HS-5 (cell line): ENCODE data around the gene NPFF.
"Not testable (repeated sequence)": the region's sequence is repeated elsewhere in the genome, so short reads cannot be mapped to it uniquely, and the experiment has no call there.

Experiments
- DNase-seq: peaks from one replicate; pipeline ENCODE4 v3.0.0-alpha.2; 2012; ENCODE audit warnings: low read depth

NPFF gene

GRCh38 chr12:53495903-53496751, 11.2 kb downstream of the NPFF start:
- no peak for DNase-seq

GRCh38 chr12:53493610-53494391, 13.5 kb downstream of the NPFF start:
- no peak for DNase-seq

GRCh38 chr12:53492830-53493609, 14.3 kb downstream of the NPFF start:
- DNase-seq, result no peak

- DNase-seq, result no peak
Observed at GRCh38 chr12:53492188-53492587, 15.1 kb downstream of the NPFF start.

- no peak for DNase-seq
Observed at GRCh38 chr12:53489242-53489864, 17.9 kb downstream of the NPFF start.

DNA sequence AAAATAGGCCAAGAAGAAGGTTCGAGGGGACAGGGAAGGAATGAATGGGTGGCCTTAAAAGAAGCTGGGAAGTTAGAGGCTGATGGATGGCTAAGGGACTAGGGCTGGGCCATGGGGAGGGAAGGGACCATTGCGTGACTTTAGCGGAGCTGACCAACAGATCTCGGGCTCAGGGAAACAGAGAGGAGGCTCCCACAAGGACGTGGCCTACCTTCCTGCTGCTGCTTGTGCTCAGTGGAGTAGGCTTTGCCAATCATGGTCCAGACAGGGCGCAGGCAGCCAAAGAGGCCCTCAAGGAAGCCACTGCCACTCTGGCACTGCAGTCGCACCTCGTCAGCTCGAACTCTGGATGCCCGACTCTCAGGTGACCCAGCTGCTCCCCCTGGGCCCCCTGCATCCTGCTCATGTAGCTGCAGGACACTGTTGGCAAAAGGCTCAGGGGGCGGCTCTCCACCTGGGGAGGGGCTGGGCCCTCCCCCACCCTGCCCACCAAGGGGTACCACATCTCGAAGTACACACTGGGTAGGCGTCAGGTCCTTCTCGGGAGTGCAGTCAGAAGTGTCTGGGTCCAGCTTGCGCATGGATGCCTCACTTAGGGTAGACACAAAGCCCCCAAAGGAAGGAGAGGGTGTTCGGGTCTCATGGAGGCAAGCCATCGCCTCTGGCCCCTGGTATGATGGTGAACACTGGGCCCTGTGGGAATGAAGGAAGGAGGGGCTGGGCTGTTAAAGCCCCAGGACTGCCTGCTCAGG, 20.4 kb downstream of the NPFF start:
- no peak for DNase-seq

- DNase-seq, result no peak
Observed at GRCh38 chr12:53485955-53486735, 21.1 kb downstream of the NPFF start.

DNA sequence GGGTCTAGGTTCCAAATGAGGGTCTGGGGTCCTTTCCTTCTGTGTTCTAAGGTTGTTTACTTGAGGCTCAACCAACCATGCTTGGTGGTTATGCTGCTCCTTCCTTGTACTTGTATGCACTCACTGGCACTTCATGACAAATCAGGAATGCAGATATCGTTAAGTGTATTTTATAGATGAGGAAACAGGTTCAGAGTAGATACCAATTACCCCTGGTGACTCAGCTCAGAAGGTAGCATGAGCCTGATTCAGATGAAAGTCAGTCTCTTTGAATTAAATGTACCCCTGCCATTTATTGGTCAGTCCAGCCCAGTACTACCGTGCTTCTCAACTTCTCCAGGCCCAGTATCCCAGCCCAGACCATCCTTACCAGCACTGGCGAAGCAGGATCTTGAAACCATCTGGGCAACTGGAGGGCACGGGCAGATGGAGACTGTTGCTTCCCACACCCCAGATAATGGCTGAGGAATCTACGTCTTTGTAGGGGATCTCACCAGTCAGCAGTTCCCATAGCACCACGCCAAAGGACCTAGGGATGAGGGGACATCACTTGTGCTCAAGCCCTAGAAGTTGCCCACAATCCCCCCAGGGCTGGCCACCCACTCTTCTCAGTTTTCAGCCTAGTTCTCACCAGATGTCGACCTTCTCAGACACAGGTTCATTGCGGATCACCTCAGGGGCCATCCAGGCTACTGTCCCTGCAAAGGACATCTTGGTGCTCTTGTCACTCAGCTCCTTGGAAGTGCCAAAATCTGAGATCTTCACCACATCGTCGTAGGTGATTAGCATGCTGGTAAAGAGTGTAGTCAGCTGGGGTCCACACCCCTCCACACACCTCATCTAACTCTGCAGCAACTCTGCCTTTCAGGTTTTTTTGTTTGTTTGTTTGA, 22.4 kb downstream of the NPFF start:
- DNase-seq, result no peak

DNA sequence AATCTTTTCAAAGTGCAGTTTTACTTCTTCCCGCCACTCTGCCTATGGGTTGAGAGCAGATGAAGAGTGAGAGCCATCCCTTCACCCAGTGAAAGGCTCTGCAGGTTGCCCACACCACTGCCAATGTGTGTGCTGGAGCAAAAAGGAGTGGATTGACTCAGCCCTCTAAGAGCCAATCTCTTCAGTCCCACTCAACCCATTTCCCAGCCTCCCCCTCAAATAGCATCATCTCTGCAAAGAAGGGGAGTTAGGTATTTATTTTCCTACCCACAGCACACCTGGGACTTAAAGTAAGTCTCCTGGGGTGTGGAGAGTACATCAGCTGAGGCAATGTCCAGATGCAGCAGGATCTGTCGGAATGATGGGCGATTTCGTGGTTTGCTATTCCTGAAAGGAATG, 23.3 kb downstream of the NPFF start:
- no peak for DNase-seq

- no peak for DNase-seq
Observed at GRCh38 chr12:53483225-53483978, 23.9 kb downstream of the NPFF start.

DNA sequence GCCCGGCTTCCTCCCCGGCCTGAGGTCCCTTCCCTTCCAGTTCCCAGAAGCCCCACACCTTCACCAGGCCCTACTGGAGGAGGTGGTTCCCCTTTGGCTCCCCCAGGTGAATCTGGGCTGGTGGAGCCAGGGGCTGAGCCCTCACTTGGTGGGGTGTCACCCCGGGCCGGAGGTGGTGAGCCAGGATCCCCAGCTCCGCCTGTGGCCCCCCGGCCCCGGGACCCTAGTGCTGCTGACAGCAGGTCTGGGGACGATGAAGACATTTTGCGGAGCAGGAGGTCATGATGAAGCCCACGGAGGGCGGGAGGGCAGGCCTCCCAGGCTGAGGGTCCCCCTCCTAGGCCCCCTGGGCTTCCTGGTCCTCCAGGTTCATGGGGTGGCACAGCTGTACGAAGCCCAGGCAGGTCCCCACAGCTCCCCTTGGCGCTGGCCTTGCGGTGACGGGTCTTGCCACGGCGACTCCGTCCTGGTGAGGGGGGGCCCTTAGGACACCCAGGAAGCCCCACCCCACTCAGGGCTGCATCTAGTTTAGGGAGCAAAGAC, 24.6 kb downstream of the NPFF start:
- no peak for DNase-seq

GRCh38 chr12:53481939-53482586, 25.2 kb downstream of the NPFF start:
- no peak for DNase-seq

DNA sequence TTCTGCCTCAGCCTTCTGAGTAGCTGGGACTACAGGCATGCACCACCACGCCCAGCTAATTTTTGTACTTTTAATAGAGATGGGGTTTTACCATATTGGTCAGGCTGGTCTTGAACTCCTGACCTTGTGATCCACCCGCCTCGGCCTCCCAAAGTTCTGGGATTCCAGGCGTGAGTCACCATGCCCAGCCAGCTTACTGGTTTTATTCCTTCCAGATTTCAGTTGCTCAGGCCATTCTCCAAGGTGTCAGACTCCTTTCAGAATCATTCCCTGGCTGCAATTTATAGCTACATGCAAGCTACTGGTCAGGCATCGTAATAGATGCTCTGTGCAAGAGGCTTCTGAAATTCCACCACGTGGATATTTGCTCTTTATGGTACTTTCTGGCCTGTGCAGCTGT, 25.8 kb downstream of the NPFF start:
- not testable (repeated sequence) for DNase-seq

GRCh38 chr12:53480491-53481442, 26.5 kb downstream of the NPFF start:
- no peak for DNase-seq

DNA sequence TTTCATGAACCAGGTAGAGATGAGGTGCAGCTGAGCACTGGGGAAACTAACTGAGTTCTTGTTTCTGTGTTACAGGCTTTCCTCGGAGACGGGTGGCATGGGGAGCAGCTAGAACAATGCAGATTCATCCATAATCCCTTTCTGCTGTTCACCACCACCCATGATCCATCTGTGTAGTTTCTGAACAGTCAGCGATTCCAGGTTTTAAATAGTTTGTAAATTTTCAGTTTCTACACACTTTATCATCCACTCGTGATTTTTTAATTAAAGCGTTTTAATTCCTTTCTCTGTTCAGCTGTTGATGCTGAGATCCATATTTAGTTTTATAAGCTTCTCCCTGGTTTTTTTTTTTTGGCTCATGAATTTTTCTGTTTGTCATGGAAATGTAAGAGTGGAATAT, 28.0 kb downstream of the NPFF start:
- DNase-seq, result no peak

GRCh38 chr12:53478865-53479264, 28.4 kb downstream of the NPFF start:
- no peak for DNase-seq

GRCh38 chr12:53476769-53477209, 30.5 kb downstream of the NPFF start:
- no peak for DNase-seq
